SK-N-SH (cell line): ENCODE results near the gene PSMD9.

Experiments used
- MXI1 ChIP-seq: IDR thresholded peaks from 2 replicates; pipeline ENCODE4 v1.6.1; 2012; ENCODE audit warnings: mild to moderate bottlenecking, low read depth, low read length, improper control_type of control experiment
- RAD21 ChIP-seq: IDR thresholded peaks from 2 replicates; pipeline ENCODE4 v1.6.1; 2012; ENCODE audit warnings: mild to moderate bottlenecking, low read length
- TF ChIP-seq, protein P1 (sequence below): fragments of 200-600 bp; sonication (generic); IDR thresholded peaks from 2 replicates; pipeline ENCODE4 v1.6.1; 2017; ENCODE audit warnings: antibody characterized with exemption, mild to moderate bottlenecking, moderate library complexity

DNA sequence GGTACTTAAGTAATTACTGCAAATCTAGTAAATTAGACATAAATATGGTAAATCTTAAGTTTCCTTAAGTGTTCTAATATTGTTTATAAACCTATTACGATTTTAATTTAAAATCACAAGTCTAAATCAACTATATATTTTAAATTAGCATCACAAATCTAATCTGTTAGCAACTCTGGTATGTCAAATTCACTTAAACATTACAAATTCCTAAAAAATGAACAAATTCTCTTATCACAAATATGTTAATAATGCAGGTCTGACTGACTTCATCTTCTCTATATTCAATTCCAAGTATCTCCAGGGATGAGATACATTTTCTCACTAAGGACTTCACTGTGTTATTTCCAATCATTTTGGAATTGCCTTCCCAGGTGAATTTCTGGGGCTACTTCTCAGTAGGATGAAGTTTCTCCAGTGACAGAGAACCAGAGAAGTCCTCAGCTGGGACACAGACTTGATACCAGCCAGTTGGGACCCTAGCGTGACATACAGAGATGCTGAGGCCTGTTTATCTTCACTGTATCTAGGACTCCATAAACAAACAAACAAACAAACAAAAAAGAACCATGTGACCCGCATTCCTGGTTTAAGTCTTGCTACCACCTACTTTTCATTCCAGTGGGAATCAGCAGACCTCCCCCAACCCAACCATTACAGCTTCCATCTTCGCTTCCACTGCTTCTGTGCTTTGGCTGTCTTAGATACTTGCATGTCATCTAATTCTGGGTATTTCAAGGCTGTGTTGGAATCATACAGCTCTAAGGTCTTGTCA, 51.6 kb downstream of the PSMD9 start:
- TF ChIP-seq MXI1 (no peak), RAD21 (no peak)
- TF ChIP-seq, protein P1, sequence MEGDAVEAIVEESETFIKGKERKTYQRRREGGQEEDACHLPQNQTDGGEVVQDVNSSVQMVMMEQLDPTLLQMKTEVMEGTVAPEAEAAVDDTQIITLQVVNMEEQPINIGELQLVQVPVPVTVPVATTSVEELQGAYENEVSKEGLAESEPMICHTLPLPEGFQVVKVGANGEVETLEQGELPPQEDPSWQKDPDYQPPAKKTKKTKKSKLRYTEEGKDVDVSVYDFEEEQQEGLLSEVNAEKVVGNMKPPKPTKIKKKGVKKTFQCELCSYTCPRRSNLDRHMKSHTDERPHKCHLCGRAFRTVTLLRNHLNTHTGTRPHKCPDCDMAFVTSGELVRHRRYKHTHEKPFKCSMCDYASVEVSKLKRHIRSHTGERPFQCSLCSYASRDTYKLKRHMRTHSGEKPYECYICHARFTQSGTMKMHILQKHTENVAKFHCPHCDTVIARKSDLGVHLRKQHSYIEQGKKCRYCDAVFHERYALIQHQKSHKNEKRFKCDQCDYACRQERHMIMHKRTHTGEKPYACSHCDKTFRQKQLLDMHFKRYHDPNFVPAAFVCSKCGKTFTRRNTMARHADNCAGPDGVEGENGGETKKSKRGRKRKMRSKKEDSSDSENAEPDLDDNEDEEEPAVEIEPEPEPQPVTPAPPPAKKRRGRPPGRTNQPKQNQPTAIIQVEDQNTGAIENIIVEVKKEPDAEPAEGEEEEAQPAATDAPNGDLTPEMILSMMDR, result no peak
